Spleen (tissue), 7 donors: ENCODE measurements around the gene EFNA4.

Source experiments
- POLR2A ChIP-seq, 3 donors: fragments of 450-650 bp; IDR thresholded peaks; one replicate each; pipeline ENCODE4 v1.5.1; 2017; ENCODE audit warnings: antibody characterized with exemption in 3 of 3, mild to moderate bottlenecking in 1 of 3
- POLR2AphosphoS5 ChIP-seq, 3 donors: sonication (generic); formaldehyde crosslinking; IDR thresholded peaks; one replicate each; pipeline ENCODE4 v1.5.1; 2017; ENCODE audit warnings: antibody characterized with exemption in 3 of 3
- TF ChIP-seq, protein P1 (sequence below), 11 experiments: fragments of 200-600 bp in 7 of 11; fragments of 450-650 bp in 4 of 11; sonication (generic) in 4 of 11; IDR thresholded peaks in 8 of 11; conservative IDR thresholded peaks in 3 of 11; 1 replicate in 7 of 11; 2 replicates in 4 of 11; pipeline versions ENCODE4 v1.4.0 to v1.8.0; 2016 to 2021; ENCODE audit warnings: antibody characterized with exemption in 11 of 11, inconsistent platforms in 4 of 11, mild to moderate bottlenecking in 1 of 11
- donor health status: DM: no; HTN: no; CAD: no; lungs with moderate emphysema.
- donor health status: DM: no; HTN: no; CAD: no.
- donor health status: DM: no; HTN: no; CAD: no.

DNA sequence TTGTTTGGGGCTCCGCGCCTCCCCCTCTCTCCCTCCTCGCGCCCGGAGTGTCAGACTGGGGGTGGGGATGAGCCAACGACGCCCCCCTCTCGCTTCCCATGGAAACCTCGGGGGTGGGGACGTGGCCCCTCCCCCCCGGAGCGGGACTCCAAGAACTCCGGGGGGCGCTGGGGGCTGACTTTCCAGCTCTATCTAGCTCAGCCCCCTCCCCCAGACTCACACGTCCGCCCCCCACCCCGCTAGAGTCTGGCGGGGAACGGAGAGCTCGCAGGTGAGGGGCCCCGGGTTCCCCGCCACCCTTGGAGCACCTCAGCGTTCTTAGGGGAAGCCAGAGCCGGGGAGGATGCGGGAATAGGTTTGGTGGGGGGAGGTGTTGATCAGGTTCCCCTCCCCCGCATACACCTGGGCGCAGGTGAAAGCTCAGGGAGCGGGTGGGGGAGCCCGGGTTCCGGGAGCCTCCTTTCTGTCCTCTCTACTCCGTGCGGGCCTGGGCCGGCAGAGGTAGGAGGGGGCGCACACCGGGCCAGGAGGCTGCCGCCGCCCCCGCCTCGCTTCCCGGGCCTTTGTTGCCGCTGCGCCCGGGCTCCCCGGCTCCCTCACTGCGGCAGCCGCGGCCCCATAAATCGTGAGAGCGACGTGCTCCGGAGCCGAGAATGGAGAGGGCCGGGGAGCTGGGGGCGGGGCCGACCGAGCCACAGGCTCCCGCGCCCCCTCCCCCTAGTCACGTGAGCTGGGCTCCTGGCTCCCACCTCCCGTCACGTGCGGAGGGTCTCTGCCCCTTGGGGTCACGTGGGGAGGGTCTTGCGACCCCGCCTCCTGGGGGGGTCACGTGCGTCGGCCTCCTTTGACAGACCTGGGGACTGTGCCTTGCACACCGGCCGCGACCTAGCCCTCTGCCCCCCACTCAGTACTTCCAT is 17.0 kb downstream of the EFNA4 start:
- TF ChIP-seq, protein P1, sequence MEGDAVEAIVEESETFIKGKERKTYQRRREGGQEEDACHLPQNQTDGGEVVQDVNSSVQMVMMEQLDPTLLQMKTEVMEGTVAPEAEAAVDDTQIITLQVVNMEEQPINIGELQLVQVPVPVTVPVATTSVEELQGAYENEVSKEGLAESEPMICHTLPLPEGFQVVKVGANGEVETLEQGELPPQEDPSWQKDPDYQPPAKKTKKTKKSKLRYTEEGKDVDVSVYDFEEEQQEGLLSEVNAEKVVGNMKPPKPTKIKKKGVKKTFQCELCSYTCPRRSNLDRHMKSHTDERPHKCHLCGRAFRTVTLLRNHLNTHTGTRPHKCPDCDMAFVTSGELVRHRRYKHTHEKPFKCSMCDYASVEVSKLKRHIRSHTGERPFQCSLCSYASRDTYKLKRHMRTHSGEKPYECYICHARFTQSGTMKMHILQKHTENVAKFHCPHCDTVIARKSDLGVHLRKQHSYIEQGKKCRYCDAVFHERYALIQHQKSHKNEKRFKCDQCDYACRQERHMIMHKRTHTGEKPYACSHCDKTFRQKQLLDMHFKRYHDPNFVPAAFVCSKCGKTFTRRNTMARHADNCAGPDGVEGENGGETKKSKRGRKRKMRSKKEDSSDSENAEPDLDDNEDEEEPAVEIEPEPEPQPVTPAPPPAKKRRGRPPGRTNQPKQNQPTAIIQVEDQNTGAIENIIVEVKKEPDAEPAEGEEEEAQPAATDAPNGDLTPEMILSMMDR (IDR thresholded peaks at IDR 0.05 in 8 of 11, conservative IDR thresholded peaks at IDR 0.05 in 3 of 11): no peak
- TF ChIP-seq POLR2A (IDR thresholded peaks at IDR 0.05) (no peak), POLR2AphosphoS5 (IDR thresholded peaks at IDR 0.05) (no peak)
